ENCODE results near the gene CHKA.

CHKA gene

DNA sequence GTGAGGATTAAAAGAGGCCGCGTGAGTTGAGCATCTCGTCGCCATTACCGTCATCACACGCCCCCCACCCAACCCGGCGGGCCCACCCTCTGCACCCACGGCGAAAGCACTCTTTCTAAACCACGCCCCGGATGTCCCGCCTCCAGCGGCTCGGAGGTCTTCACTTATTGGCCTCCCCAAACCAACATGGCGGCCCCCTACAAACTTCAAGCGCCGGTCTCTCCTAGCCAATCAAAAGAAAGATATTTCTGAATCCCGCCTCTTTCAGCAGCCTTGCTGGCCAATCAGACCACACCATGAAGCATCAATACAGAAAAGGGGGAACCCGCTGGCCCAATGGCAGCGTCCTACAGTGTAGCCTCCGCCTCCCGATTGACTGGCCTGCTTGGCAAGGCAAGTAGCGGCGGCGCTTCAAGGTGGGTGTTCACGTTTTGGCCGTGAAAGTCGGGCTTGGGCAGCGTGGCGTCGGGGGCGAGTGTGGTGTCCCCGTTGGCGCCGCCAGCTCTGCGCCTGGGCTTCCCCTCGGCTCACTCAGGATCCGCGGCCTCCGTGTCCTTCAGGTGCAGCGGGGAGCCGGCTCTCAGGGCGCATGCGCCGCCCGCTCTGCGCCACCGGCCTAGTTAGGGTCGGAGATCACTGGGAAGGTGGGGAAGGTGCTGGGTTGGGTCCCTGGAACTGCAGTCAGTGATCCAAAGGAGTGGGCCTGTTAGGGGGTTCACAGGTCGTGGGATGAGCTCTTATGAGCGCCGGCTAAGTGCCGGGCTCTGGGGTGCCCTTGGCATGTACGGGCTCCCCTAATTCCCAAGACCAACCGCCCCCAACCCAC, 90.7 kb downstream of the CHKA start, which contains the start of gene NDUFS8:
TSS of gene NDUFS8 (plus strand) at position 364 of the 826 bp plus-strand sequence. CDS start 1,471 bp downstream, outside the sequence.
- DNase-seq = peak; percentile 100

DNA sequence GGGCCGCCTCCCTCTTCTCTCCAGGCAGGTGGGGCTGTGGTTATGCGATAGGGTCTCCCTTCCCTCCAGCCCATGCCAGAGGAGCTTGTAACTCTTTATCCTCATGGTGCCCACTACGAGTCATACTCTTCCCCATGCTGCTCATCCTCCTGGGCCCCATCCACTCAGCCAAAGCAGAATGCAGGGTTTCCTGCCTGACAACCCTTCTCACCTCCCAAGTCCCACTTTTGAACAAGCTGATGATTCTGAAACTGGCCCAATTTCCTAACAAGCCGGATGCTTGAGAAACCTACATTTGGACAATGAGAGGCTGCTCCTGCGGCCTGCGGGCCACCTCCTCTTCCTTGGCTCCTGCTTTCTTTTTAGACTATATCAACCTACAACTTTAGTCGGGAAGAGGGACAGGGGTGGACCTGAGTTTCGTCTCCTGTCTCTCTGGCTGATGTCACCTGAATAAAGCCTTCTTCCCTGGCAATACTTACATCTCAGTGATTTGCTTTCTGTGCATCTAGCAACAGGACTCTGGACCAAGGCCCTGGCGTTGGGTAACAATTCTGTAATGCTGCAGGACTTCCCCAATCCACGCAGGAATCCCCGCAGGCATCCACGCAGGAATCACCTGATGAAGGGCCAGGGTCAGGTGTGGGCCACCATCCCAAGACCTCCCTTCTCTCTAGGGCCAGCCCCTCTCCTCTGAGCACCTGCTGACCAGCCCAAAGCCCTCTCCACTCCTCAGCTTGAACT, 92.2 kb downstream of the CHKA start:
- no peak for DNase-seq

DNA sequence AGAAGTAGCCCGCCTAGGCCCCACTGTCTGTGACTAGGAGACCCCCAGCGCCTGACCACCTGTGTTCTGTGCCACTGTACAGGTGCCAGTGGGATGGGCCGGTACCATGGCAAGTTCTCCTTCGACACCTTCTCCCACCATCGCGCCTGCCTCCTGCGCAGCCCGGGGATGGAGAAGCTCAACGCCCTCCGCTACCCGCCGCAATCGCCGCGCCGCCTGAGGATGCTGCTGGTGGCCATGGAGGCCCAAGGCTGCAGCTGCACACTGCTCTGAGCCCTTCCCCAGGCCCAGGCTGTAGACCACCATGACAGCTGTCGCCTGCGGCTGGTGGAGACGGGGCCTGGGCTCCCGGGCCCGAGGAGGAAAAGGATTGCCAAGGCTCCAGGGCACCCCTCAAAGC, 93.5 kb downstream of the CHKA start:
- no peak for DNase-seq

DNA sequence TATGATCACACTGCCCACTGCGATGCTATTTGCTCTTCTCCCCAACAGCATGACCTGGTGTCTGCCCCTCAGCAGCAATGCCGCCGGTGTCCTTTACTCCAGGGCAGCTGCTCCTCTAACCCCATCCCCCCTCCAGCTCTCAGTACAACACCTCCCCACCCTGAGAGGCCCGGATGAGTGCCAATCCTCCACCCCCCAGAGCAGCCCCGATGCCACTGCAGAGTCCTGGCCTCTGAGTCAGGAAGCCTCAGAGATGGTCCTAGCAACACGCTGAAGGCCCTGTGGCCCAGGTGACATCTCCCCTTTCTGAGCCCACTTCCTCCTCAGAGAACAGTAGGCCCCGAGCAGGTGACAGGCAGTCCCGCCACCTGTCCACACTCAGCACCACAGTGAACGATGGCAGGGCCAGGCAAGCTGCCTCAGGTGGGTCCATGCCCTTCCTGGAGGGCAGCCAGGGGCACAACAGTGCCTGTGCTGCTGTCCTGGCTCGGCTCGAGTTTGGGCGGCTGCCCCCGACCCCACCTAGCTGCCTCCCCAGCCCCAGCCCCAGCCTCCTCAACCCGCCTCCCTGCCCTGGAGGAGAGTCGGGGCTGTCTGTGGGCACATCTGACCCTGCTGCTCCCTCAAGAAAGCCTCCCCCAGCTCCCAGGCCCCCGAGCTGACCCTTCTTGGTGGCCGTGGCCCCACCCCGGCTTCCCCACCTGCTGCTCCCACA, 94.6 kb downstream of the CHKA start:
- DNase-seq = no peak

DNA sequence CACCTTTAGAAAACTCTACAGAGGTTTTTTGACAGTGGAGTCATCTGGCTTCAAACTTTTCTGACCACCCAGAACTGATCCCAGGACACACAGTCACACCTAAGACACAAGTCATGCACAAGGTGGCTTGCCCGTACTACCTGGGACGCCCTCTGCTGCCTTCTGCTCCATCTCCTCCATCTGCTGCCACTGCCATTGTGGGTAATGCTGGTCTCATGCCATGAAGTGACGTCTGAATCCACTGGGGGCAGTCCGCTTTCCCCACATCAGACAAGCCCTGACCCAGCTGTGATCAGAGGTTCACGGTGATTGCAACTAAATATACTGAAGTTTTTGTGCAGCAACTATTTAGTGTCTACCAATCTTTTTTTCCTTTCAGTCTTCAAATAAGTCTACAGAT, 96.1 kb downstream of the CHKA start:
- peak; percentile 67 for DNase-seq

DNA sequence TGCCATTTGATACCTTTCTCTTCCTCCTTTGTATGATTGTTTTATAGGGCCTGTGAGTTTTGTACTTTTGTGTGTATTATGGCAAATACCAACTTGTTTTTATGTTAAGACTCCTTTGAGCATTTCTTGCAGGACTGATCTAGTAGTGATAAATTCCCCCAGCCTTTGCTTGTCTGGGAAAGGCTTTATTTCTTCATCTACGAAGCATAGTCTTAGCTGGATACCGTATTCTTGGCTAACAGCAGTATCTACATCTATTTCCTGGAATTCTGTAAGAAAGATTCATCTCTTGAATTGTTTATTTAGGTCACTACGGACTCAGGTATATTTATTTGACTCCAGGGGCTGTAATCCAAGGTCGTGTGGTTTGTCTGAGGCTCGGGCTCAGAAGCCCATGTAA, 96.7 kb downstream of the CHKA start:
- DNase-seq = no peak

DNA sequence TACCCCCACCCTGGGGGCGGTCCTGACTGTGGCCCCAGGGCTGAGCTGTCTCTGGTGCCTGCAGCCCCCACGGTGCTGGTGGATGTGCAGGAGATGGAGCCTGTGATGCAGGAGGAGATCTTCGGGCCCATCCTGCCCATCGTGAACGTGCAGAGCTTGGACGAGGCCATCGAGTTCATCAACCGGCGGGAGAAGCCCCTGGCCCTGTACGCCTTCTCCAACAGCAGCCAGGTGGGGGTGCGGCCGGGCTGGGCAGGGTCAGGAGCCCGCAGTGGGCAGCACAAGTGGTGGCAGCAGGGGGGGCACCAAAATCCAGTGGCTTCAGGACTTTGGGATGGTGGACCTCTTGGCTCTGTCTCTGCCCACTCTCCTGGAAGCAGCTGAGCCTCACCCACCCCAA, 98.7 kb downstream of the CHKA start:
- DNase-seq = no peak

DNA sequence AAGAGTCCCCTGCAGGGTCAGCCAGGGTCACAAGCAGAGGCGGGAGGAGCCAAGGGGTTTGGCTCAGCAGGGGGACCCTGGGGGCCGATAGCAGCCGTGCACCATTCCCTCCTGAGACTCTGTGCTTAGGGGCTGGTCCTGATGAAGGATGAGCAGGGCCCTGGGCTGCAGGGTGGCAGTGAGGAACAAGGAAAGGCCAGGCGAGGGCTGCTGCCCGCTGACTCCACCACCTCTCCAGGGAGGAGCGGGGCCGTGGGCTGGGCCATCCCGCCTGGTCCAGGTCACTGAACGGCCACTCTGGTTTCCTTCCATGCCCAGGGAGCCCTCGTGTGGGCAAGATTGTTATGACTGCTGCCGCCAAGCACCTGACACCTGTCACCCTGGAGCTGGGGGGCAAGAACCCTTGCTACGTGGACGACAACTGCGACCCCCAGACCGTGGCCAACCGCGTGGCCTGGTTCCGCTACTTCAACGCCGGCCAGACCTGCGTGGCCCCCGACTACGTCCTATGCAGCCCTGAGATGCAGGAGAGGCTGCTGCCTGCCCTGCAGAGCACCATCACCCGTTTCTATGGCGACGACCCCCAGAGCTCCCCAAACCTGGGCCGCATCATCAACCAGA, 99.9 kb downstream of the CHKA start:
- DNase-seq = no peak

DNA sequence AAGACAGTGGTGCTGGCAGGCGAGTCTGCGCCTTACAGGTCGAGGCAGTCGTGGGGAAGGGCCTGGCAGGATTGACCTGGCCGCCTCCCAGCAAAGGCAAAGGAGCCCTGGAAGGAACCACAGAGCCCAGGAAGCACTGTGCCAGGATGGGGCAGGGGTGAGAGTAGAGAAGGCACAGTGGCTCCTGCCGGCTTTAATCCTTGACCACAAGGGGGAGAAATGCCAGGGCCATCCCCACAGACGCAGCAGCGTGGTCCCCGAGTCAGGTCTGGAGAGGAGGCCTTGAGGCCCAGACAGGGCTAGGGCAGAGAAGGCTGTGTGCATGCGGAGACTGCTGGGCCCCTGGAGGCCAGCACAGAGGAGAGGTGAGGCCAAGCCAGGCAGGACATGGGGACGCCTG, 100.6 kb downstream of the CHKA start:
- DNase-seq = peak; percentile 58

DNA sequence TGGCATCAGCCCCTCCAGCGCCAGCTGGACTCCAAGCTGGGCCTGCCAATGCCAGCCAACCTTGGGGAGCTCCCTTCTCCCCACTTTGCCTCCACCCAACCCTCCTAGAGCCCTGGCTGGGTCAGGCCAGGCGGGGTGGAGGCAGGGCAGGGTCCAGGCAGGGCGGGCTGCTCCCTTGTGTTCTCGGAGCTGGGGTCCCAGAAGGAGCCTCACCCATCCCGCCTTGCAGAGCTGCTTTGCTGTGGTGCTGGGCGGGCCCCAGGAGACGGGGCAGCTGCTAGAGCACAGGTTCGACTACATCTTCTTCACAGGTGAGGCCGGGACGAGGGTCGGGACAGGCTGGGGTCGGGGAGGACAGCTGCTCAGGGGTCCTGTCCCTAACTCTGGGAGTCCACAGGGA, 101.7 kb downstream of the CHKA start:
- no peak for DNase-seq

DNA sequence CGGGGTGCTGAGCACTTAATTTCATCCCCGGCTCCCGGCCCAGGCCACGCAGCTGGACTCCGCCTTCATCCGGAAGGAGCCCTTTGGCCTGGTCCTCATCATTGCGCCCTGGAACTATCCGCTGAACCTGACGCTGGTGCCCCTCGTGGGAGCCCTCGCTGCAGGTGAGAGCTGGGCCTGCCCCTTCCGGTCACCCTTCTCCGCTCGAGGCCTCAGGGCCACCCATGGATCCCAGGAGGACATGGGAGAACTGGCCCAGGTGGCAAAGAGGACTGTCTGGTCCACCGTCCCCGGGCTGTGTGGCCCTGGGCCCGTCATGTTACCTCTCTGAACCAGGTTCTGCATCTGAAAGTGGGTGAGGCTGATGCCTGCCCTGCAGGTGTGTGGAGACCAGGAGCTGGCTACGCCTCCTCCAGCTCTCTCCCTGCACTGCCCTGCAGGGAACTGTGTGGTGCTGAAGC, 102.4 kb downstream of the CHKA start:
- no peak for DNase-seq

DNA sequence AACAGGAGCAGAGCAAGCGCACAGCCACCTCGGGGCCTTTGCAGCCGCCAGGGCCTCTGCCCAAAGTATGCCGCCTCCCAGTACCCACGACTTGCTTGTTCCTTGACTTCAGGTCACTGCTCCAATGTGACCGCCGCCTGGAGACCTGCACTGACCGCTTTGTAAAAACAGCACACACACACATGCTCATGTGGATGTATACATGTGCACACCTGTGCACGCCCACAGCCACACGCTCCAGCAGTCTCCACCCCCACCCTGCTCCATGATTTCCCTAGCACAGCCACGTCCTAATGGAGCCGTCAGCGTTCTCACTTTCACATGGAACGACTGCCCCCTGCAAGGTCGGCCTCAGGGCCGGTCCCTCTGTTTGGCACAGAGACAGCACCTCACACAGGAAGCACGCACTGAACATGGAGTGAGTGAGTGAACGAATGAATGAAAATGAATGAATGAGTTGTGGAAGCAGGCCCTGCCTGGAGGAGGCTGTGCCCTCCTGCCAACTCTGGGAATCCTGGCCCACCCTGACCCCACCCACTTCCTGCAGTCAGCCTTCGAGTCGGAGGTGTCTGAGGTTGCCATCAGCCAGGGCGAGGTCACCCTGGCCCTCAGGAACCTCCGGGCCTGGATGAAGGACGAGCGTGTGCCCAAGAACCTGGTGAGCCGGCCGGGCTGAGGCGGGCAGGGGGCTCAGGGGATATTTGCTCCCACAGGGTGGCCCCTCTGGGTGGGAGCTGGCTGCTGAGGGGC, 103.0 kb downstream of the CHKA start:
- no peak for DNase-seq

DNA sequence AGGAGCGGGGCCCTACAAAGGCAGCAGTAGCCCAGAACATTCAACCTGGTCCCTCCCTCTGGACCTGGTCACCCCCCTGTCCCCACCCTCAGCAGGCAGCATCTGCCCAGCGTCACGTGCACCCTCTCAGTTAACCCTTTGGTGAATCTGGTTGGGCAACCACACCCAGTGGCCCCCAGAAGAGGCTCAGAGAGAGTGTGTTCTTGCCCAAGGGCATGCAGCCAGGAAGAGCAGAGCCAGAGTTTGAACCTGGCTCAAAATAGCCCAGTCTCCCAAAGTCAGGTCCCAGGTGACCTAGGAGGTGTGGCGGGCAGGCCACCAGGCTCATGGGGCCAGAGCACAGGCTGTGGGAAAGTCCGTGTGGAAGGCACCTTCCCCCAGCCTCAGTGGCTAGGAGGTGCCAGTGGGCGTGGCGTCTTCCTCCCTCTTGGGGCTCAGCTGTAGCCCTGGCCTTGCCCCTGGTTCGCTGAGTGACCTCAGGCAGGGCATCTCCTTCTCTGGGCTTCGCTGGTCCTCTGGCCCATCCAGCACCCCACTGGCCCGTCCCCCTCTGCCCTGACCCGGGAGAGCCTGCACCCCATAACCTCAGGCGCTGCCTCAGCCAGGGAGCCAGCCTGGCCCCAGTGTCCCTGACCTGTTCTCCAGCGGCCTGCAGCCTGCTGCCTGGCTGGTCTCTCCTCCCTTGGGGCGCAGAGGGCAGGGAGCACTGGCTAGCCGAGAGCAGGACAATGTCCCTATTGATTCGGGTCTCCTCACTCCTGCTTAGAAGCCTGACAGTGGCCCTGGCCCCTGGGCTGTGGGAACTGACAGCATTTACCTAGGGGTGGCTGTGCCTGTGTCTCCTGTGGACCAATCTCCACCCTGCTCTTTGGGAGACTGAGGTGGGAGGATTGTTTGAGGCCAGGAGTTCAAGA, 104.0 kb downstream of the CHKA start:
- DNase-seq = peak; percentile 68

DNA sequence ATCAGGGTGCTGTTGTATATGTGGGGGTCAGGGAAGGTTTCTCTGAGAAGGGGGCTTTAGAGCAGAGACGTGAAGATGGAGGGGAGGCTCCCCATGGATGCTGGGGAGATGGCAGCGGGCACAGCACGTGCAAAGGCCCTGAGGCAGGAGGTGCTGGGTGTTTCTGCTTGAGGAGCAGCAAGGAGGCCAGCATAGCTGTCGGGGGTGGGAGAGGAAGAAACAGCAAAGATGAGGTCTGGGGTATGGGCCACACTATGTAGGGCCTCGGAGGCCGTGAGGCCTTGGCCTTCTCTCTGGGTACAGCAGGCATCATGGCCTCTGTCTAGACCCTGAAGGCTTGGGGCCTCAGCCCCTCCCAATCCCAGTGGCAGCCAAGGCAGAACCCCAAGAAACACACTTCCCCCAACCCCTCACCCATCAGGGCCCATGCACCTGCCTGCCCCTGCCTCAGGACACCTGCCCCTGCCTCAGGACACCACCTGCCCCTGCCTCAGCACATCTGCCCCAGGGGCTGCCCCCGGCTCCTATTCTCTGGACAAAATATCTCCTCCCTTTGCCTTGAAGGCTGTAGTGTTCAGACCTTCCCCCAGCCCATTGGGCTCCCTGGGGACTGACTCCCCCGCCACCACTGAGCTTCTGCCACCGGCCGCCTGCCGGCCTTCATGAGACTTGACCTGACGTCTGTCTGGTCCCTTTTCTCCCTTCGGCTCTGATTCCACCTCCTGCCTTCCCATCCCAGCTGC, 104.9 kb downstream of the CHKA start:
- DNase-seq = no peak

DNA sequence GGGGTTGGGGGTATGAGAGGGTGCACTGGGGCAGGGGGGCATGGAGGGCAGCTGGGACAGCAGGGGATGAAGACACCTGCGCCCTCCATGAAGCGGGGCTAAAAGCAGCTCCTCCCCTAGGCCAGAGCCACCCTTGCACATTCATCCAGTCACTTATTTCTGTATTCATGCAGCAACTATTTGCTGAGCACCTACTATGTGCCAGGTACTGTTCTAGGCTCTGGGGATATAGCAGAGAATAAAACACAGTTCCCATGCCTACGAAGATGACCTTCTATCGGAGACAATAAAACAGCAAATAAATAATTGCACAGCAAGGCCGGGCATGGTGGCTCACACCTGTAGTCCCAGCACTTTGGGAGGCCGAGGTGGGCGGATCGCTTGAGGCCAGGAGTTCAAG, 105.7 kb downstream of the CHKA start:
- no peak for DNase-seq

DNA sequence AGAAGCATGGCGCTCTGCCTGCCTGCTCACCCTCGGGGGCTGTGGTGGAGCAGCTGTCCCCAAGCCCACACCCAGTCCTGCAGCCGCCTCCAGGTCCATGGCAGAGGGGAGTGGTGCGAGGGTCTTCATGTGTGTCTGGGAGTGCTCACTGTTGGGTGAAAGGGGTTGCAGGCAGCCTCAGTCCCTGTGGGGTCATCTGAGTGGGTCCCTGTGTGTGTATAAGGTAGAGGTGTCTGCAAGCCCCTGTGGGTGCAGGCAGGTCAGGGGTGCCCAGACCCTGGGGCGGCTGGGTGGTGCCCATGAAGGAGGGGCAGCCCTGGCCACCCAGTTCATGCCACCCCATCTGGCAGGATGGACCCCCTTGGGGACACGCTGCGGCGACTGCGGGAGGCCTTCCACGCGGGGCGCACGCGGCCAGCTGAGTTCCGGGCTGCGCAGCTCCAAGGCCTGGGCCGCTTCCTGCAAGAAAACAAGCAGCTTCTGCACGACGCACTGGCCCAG, 106.2 kb downstream of the CHKA start:
- no peak for DNase-seq

DNA sequence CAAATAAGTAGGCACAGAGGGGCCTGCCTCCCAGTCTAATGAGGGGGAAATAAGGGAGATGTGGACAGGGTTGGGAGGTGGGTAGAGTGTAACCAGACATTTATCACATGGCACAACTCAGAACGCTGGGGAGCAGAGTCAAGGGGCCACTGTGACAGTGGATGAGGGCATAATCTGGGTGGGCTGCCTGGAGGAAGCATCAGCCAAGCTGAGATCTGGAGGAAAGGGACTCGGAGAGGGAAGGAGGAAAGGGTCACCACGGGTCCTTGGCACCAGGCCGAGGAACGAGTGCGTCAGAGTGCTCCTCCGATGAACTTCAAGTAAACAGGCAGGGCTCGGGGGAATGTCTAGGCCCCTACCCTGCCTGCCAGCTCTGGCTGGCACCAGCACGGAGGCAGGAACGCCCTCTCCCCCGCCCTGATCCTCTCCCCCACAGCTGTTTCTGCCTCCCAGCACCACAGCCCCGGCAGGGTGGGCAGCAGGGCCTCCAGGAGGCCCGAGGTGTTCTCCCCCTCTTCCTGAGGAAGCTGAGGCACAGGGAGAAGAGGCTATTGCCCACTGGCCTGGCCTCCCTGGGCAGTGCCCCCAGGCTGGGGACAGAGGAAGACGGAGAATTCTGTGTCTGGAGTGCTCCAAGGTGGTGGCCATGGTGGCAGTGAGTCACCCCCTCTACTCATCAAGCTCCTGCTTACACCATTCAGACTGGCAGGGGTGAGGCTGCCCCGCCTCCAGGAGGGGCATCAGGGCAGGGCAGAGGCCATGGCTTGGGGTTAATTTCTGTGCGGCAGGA, 106.8 kb downstream of the CHKA start:
- DNase-seq = peak; percentile 83

DNA sequence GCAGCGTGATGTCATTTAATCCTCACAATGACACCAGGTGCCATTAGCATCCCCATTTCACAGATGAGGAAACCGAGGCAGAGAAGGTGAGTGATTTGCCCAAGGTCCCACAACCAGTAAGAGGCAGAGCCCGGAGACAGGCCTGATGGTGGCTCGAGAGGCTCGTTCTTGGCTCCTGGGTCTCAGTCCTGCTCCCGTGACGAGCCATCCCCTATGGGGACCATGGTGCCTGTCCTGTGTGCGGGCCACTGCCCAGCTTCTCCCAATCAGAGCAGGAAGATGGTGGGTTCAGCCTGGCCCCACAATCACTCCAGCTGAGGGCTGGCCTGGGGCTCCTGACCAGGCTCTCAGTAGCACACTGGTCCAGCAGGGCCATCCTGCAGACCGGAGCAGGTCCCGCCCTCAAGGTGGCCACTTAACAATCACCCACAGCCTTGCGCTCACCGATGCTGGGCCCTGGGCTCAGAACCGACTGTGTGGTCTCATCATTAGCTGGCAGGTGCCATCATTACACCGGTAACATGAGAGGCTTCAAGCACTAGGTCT, 107.5 kb downstream of the CHKA start:
- no peak for DNase-seq

Data from hematopoietic multipotent progenitor cell treated with erythropoietin and hydrocortisone succinate and interleukin-3 and kit ligand, for 4 days (in vitro differentiated cells).